HK-2 (cell line): Measurements from ENCODE around the gene FGF14.

ENCODE experiments used
- DNase-seq: peaks from one replicate; pipeline ENCODE4 v3.0.0-alpha.2; 2018; ENCODE audit not compliant: unreplicated experiment

FGF14 gene

GRCh38 chr13:101792189-101792588 is 609.7 kb downstream of the FGF14 start:
- no peak for DNase-seq

DNA sequence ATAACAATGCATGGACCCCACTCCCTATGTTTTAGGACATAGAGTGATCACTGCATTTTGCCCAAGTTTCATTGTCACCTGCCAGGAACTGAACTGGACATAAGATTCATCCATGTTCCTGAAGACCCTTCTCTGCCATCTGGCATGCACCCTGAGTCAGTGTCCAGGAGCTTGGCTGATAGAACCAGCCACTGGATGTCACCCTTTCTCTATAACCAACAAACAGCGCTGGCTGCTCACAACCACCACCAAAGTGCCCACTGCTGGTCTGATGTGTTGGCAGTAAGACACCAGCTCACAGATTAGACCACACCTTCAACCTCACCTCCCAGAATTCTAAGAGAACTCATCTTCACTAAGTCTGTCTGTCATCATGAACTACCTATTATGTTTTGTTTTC is 616.0 kb downstream of the FGF14 start:
- DNase-seq: peak; percentile 21

DNA sequence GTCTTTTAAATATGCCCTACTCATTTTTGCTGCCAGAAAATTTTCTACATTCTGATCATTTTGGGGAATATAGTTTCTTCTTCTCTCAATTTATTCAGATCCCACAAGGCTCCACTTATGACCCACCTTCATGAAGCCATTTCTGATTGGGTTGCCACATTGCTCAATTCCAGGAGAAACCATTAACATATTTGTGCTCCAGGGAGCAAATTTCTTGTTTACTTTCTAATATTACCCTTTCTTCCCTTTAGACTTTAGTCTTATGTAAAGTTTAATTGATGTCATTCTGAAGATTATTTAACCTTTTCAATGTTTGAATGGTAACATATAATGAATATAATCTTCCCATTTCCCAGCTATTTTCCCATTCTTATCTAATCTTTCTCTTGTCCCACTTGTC is 617.5 kb downstream of the FGF14 start:
- no peak for DNase-seq

- DNase-seq: no peak
Observed at GRCh38 chr13:101783554-101783953, 618.3 kb downstream of the FGF14 start.

DNA sequence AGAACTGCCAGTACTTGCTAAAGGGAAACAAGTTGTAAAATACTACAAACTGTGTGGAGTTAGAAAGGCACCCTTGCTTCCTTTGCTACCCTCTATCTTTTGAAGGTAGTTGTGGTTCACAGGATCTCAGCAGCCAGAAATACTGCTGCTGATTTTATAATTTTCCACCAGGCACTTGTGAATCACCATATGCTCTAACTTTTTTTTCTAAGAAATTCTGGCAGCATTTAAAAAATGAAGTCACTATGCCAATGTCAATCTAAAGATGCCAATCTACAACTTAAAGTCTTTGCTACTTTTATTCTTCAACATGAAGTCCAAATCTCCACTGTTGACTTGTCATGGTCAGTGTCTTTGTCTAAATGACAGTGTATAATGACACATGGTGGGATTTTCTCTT is 621.6 kb downstream of the FGF14 start:
- no peak for DNase-seq

DNA sequence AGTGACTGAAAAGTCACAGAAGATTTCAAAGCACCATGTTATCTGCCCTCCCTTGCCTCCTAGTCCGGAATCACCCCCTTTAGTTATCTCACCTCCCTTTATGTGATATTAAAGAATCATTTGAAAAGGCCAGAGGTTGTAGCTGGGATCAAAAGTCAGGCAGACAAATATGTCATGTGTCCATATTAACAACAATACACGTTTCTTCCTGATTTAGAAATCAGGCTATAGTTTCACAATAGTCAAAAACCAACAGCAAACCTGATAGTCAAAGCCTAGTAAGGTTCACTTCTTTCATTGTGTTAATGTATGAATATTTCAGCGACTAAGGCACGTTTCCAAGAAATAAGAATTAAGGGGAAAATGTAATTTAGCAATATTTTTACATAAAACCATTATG is 622.7 kb downstream of the FGF14 start:
- no peak for DNase-seq

- DNase-seq: no peak
Observed at GRCh38 chr13:101775267-101775666, 626.6 kb downstream of the FGF14 start.

DNA sequence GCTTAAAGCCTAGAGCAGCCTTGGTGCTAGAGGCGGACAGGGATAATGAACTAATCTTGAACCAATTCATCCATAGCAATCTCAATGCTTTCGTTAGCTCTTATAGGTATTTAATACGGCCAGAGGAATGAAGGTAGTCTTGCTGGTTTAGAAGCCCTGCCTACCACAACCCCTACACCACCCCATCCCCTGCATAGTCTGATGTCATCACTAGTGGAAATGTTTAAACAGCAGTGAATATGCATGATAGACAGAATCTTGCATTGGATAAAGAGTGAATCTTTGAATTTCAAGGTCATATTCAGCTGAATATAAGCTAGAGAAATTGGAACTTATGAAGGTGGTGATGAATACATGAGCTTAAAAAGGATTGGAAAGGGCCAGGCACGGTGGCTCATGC is 627.5 kb downstream of the FGF14 start:
- no peak for DNase-seq

DNA sequence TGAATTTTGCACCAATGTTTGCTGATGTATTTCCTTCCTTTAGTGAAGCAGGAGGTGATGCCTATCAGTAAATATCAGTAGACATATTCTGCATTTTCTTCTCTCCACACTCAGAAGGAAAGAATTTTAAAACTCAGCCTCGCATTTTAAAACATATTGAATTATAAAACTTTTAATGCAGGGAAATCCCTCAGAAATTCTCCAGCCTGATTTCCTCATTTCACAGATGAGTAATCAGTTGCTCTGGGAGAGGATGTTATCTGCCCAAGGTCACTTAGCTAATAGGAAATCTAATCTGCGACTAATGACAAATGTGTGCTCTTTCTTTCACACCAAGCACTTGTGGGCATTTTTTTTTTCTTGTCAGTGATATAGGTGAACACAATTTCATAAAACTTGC is 628.8 kb downstream of the FGF14 start:
- no peak for DNase-seq

DNA sequence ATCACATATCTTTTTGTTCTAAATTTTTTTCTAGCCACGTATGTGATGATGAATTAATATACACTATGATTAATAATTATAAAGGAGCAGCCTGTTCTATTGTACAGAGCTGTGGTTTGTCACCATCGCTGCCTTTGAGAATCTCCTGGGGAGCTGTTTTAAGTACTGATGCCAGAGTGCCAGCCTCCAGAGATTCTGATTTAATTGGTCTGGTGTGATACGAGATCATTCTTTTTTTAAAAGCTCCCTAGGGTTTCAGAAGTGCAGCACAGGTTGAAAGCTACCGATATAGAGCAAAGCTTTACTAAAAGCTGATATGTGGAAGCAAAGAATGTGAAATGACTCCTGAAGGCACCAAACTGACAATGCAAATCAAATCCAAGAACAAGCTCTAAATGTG is 634.7 kb downstream of the FGF14 start:
- DNase-seq: no peak

GRCh38 chr13:101763191-101763590 is 638.7 kb downstream of the FGF14 start:
- DNase-seq: no peak

DNA sequence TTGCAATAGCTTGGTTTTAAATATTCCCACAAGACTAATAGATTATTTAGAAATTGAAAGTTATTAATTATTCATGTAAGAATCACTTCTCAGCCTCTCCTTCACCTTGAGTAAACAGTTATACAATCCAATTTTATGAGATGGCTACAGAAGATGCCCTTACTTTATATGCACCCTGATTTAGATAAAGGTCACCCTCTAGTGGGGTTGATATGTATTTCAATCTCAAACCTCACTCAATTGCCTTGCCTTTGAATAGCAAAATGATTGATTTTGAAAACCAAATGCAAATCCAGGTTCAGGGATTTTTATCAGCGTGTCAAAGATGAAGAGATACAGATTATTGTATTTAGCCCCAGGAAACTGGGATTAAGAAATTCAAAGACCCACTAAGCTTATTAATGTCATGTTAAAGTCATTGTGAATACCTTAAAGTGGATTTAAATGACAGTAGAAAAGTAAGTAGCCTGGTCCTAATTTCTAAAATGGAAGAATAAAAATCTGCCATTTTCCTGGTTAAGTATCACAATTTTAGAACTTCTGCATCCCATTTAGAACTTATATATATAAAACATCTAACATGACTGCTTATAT is 644.3 kb downstream of the FGF14 start:
- DNase-seq: no peak

DNA sequence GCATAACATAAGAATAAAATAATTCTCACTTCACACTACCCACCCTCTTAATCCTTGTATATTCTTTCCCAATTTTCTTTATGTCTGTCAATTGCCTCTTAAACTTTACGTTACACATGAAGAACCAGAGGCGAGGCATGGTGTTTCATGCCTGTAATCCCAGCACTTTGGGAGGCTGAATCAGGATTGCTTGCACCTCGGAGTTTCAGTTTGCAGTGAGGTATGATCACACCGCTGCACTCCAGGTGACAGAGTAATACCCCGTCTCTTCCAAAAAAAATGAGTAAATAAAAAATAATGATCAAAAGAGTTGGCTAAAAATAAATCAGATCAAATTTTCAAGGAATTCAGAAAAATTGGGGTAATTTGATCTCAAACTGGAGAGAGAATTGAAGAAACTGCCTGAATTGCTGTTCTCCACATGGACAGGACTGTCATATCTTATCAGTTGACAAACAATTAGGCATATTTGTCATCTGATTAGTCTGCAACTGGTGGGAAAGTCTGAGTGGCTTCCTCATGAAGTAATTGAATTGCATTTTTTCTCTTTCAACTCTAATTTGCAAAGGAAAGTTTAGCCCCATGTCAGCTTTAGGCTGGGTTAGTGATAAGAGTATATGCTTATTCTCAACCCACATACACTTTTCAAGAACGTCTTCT is 646.5 kb downstream of the FGF14 start:
- no peak for DNase-seq

DNA sequence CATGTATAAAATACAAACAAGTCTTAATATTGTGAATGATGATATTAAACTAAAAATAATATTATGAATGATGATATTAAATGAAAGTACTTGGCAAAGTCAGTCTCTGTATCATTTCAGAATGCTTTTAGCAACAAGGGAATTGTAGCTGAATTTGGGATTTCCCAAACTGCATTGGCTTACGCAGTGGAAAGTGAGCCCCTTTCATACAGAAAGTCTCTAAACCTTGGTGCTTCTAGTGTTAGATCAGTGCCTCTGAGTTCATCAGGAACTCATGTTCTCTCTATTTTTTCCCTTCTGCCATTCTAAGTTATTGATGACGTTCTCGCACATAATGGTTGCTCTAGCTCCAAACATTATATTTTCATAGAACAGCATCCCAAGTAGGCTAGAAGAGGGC is 649.4 kb downstream of the FGF14 start:
- DNase-seq: no peak

DNA sequence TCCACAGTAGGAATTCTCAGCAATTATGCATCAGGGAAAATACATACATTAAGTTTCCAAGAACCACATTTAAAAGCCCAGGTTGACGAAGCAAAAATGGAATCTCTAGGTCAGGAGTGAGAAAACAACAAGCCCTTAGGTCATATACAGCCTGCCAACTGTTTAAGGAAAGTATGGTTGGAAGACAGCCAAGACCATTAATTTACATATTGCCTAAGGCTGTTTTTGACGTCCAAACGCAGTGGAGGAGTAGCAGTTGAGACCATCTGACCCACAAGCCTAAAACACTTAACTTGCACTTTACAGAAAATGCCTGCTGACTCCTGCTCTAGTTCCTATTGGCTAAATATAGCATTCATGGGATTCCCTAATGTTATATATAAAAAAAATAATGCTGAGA is 650.4 kb downstream of the FGF14 start:
- DNase-seq: no peak

GRCh38 chr13:101749584-101749983 is 652.3 kb downstream of the FGF14 start:
- DNase-seq: no peak

DNA sequence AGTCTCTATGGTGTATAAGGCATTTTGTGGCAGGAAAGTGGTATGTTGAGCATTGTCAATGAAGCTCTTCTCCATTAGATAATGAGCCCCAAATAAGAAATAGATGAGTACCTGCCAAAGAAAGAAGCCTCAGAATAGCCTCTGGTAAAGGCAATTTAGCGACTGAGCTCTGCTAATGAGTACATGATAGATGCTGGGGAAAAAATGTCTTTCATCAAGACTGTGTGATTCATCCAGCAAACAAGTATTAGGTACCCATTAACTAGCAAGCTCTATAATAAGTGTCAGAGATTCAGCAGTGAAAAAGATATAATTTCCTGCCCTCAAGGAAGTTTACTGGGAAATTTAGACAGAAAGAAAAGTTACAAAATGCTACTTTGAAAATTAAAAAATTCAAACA is 654.8 kb downstream of the FGF14 start:
- DNase-seq: no peak

- DNase-seq: no peak
Observed at GRCh38 chr13:101746513-101746912, 655.3 kb downstream of the FGF14 start.

DNA sequence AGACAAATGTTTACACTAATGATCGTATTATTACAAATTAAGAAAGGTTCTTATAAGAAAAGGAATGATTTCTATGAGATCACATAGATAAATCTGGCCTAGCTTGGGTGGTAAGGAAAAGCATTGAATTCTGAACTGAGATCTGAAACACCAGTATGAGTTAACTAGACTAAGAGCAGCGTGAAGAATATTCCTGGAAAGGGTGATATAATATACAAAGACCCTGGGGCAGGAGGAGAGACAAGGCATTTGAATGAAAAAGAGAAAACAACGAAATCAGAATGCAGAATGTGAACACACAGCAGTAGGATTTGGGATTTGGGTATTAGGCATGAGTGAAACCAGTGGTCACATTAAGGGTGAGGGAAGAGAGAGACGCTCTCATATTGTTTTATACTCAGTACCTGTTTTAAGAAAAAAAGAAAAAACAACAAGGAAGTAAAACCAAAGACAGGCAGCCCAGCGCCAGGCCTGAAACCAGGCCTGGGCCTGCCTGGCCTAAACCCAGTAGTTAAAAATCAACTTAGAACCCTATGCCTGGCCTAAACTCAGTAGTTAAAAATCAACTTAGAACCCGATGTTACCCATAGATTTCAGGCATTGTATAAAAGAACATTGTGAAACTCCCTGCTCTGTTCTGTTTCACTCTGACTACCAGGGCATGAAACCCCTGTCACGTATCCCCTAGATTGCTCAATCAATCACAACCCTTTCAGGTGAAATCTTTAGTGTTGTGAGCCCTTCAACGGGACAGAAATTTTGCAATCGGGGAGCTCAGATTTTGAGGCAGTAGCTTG is 662.3 kb downstream of the FGF14 start:
- no peak for DNase-seq

DNA sequence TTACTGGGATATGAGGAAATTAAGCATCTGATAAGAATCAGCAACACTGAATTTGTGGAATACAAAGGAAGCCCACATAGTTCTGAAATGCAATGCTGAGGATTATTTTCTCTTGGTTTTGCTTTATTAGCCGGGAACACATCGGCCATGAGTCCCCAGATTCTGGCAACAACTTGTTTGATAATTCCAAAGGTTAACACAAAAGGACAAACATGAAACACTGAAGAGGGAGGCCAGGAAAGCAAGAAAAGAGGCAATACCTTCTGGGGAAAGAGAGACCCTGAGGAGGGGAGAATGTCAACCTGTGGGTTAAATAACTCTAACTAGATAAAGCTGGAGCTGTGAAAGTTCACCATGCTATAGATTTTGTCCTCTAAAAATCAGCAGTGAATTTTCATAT is 663.5 kb downstream of the FGF14 start:
- no peak for DNase-seq

DNA sequence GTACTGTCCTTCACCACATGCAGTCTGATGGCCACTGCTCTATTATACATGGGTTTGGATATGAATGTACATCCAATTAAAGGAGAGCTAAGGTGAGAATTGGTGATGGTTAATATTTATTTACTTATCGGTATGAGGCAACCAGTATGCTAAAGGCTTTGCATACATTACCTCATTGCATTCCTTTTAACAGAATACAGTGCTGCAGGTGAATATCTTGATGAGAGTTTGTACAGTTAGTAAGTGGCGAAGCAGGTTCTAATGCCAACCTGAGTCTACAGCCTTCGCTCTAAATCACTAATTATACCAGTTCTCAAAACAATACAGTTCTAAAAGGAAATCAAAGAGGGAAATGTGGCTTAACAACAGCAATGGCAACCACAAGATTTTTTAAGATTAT is 665.3 kb downstream of the FGF14 start:
- no peak for DNase-seq

DNA sequence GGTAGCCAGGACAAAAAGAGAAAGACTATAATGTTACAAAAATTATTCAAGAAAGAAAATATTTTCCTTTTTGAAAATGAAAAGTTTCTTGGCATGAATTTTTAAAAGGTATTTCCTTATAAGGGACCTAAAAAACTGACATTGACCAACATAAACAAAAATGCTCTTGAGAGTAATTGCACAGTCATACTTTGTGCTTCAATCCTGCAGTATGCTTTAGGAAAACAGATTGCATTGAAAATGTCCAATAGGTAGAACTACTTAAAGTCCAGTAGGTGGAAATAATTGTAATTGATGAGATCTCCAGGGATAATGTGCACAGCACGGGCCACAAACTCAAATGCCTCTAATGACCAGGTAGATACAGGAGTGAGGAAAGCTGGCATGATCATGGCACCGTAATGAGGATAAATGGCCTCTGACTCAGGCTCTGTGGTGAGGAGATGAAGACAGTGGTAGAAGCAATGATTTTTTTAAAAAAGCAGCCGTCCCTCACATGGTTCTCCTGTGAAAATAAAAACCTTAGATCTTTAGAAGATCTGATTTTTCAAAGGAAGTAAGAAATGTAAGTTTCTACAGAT is 671.3 kb downstream of the FGF14 start:
- no peak for DNase-seq

DNA sequence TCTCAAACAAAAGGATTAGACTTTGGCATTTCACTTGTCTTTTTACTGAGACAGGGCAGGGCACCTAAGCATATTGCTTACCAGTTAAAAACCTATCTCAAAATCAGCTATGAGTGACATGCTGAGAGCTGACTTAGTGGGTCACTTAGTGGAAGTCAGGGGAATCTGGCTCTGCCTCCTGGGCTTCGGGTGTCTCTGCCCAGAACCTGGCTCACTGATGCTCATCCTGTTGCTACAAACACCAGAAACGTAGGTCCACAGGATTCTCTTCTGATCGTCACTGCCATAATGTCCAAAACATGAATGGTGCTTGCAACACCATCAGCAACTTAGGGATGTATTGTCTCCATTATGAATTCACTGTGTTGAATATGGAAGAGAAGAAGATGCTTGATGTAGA is 673.2 kb downstream of the FGF14 start:
- no peak for DNase-seq
